NCI-H1092 (cell line): ENCODE data around the gene TDRD6.
"Not testable (repeated sequence)": the region's sequence is repeated elsewhere in the genome, so short reads cannot be mapped to it uniquely, and the experiment has no call there.

Source experiments
- DNase-seq: peaks from one replicate; lab custom pipeline; 2025; lab: John Stamatoyannopoulos, UW

TDRD6 gene

DNA sequence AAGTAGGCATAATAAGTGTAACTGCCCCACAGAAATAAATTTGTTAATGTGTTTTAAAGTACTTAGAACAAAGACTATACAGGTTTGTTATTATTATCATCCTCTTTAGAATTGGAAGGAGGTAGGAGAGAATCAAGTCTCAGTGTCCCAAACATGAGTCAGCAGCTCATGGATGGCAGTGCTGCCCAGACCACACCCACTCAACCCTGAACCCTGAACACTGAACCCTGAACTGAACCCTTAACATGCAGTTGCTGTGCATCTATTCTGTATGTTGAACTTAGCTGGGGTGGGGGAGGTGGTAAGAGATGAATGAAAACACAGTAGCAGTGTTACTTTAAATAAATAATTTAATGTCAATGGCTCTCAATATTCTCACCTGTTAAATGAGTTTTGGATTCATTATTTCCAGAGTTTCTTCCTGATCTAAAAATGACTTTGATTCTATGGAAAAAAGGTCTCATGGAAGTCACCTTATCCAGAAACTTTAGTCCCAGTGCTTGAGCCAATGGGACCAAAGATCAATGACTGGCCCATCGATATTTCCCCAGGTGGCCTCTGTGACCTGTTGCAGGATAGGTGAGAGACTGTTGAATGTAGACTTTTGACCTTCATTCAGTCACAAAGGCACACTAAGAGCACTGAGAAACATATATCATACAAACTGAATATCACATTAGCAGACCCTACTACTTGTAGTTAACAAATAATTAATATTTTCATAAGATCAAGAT is 55.9 kb downstream of the TDRD6 start:
- DNase-seq = no peak

- not testable (repeated sequence) for DNase-seq
Observed at GRCh38 chr6:46744159-46744725, 56.6 kb downstream of the TDRD6 start.

- no peak for DNase-seq
Observed at GRCh38 chr6:46745973-46746372, 58.3 kb downstream of the TDRD6 start.

GRCh38 chr6:46746696-46747095 is 59.0 kb downstream of the TDRD6 start, which contains the start of gene ANKRD66:
TSS of gene ANKRD66 (plus strand) at chr6:46746933. CDS start at chr6:46751949, 5,016 bp downstream.
- no peak for DNase-seq

DNA sequence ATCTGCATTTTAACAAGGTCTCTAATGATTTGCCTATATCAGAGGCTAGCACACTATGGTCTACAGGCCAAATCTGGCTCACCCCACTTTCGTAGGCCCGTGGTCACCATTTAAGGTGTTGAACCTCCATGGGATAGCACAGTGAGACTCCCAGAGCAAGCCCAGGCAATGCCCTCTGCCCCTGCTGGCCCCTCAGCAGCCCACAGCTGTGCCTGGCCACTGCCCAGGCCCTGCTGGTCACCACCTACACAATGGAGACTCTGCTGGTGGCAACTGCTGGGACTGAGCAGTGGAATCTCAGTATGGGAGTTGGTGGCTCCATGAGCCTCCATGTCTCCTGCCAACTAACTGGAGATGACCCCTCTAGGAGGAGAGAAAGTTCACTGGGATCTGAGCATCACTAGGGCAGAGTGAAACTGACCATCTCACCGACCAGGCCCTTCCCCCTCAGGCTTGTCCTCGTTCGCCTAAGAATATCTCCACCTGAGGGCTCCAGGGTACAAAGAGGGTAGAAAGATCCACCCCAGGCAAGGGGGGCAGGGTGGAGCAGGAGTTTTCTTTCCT is 61.3 kb downstream of the TDRD6 start:
- DNase-seq = no peak

DNA sequence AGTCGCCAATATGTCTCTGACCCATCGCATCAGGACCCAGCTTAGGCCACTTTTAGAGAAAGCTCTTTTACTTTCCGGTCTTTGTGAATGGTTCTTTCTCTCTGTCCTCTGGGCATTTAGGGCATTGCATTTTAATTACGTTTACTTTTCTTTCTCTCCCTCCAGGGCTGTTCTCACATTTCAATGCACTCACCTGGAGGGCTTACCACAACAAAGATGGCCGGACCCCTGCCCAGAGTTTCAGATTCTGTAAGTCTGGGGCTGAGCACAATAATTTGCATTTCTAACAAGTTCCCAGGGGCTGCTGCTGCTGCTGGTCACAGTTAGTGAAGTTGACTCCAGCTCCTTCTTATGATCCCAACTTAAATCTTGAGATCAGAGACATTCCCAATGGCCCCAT is 62.0 kb downstream of the TDRD6 start:
- DNase-seq = no peak

DNA sequence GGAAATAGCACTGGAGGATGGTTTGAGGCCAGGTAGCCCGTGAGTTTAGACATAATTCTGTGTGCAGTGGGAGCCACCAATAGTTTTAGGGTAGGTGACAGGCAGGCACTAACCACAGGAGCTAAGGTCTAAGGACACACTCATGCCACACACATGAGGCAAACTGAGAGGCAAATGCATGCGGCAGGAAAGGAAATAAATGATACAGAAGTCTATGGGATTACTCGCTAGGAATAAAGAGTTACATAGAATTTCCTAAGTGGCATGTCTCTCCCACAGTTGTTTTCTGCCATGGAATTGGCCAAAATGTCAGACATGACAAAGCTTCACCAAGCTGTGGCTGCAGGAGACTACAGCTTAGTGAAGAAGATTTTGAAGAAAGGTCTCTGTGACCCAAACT is 64.0 kb downstream of the TDRD6 start:
- no peak for DNase-seq
